NCI-H2171 (cell line): ENCODE results near the gene FLCN.
"Not testable (repeated sequence)": the region's sequence is repeated elsewhere in the genome, so short reads cannot be mapped to it uniquely, and the experiment has no call there.

ENCODE experiments used
- DNase-seq: peaks from one replicate; lab custom pipeline; 2025; lab: John Stamatoyannopoulos, UW

FLCN gene, protein sequence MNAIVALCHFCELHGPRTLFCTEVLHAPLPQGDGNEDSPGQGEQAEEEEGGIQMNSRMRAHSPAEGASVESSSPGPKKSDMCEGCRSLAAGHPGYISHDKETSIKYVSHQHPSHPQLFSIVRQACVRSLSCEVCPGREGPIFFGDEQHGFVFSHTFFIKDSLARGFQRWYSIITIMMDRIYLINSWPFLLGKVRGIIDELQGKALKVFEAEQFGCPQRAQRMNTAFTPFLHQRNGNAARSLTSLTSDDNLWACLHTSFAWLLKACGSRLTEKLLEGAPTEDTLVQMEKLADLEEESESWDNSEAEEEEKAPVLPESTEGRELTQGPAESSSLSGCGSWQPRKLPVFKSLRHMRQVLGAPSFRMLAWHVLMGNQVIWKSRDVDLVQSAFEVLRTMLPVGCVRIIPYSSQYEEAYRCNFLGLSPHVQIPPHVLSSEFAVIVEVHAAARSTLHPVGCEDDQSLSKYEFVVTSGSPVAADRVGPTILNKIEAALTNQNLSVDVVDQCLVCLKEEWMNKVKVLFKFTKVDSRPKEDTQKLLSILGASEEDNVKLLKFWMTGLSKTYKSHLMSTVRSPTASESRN

DNA sequence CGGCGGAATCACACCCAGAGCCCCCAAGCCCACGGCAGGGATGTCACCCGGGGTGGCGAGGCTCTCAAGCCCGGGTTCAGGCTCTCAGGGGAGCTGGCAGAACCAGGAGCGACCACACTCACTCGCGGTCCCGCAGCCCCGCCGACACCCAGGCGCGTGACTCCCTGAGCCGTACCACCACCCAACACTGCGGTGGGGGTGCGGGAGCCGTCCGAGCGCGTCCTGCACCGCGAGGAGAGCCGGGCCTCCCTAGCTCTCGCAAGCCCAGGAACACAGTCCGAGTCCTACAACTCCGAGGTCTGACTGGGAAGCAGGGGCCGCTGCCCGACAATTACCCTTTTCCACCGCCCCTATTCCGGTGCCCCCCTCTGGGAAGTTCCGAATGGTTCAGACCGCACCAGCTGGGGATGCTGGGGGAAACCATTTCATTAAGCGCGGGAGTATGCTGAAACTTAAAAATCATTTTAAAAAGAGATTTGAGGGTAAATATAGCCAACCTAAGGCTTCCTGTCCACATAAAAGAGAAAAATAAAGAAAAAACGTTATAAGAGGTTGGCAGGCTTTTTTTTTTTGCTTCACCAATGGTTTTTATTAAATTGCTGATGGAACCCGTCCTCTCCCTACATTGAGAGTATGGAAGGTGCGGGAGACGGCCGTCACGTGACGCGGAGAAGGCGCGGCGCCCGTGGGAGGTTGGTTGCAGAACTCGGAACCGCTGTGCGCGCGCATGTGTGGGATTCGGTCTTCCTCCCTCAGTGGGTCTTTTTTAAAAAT is at the start of gene FLCN:
TSS of gene FLCN (minus strand) at position 143 of the 774 bp plus-strand sequence. CDS start 9,031 bp downstream, outside the sequence.
- DNase-seq: peak; percentile 83

- no peak for DNase-seq
These were observed 49.0 kb upstream of the FLCN start for GRCh38 chr17:17285951-17286350.

DNA sequence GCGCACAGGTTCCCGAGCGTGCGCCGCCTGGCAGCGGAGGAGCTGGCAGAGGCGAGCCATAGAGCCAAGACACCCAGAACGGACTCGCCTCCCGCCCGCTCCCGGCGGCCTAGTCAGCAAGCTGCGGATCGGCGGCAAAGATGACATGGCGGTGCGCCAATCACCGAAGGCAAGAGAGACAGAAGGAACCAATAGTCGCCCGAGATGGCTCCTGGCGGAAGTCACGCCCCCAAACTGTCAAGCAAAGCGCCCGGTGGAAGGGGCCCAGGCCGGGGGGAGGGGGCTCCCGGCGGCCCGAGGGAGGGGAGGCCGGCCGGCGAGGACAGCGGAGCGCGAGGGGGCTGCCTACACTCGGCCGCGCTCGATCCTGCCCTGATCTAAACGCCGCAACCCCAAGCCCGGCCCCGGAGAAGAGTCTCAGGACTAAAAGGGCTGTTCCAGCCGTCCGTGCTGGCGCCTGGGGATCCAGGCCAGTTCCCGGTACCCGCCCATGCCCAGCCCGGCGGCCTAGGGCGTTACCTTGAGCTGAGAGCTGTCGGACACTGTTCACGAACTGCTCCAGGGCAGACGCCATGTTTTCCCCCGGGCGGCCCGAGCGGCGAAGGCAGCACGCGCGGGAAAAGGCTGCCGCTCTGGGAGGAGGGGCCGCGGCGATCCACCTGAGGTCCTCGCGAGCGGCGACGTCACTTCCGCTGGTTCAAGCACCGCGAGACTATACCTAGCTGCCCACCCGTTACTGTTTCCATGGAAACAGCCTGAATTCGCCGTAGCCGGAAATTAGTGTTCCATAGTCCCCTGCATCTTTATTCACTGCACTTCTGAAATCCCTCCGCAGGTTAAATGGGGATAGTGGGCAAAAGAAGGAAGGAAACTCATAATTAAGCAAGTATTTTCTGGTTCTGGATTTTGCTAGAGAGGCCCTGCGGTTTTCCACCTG is 43.9 kb upstream of the FLCN start, which contains the start of gene COPS3:
TSS of gene COPS3 (minus strand) at position 634 of the 937 bp plus-strand sequence. CDS start at position 574, 60 bp downstream.
- peak; percentile 98 for DNase-seq

DNA sequence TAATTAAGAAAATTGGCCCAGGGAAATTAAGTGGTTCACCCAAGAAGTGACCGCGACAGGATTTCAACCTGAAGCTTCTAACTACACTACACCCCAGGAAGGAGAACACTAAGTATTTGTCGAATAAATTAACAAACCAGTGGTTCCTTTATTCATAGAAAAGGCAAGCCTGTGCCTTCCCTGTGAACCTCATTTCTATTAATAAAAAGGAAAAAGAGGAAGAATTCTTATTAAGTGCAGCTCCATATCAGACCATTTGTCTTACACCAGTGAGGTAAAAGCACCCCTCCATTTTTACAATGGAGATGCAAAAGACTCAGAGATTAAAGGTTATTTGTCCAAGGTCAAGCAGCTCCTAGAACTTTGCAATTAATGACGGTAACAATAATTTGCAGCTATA is 42.3 kb upstream of the FLCN start:
- DNase-seq: no peak

DNA sequence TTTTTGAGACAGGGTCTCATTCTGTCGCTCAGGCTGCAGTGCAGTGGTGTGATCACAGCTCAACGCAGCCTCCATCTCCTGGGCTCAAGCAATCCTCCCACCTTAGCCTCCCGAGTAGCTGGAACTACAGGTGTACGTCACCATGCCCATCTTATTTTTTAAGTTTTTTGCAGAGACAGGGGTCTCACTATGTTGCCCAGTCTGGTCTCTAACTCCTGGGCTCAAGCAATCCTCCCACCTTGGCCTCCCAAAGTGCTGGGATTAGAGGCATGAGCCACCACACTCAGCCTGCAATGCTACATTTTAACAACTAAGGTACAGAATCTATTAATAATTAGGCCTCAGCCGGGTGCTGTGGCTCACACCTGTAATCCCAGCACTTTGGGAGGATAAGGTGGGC is 40.5 kb upstream of the FLCN start:
- not testable (repeated sequence) for DNase-seq

DNA sequence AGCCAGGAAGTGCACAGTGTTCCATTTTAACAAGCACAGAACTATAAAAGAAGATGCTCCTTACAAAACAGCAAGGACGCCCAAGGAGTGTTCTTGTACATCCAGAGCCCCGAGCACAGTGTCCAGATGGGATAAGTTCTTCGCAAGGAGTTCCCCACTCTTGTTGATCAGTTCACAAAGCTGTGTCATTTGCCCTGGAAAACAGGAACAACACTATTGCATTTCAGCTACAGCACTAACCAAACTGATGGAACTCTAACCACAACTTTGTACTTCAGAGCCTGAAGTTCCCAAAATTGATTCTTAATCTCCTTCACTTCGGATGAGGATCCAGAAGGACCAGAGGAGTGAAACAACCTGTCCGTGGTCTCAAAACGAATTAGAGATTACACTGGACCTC is 39.0 kb upstream of the FLCN start:
- no peak for DNase-seq

GRCh38 chr17:17269926-17270773 is 33.2 kb upstream of the FLCN start:
- no peak for DNase-seq

- DNase-seq: no peak
These were observed 27.5 kb upstream of the FLCN start for GRCh38 chr17:17264430-17264829.

DNA sequence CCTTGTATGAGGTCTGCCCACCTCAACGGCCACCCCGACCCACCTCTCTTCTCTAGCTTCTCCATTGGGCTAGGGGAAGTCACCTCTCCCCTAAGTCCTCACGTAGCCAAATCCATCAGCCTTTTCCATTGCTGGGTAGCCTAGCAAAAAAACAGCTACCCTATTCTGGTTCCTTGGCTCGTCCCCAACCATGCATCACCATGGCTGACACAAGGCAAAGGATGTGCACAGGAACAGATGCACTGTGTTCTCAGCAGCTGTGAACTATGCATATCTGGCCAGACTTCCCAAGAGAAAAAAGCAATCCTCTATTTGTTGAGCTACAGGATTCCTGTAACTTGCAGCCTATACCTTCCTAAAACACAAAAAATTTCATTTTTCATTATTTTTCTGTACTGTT is 22.0 kb upstream of the FLCN start:
- no peak for DNase-seq

DNA sequence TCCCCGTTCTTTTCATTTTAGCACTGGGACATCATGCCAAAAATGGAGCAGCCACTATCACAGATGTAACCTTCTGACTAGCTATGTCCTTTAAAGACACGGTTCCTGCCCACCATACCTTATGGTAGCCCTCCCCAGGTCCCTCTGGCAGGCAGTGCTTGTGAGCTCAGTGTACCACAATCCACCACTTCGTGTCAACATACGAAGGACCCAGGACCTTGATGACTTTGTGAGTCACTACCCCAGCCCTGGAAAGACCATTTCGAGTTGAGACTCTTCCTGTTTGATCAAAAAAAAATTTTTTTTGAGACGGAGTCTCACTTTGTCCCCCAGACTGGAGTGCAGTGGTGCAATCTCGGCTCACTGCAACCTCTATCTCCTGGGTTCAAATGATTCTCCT is 21.0 kb upstream of the FLCN start:
- no peak for DNase-seq

DNA sequence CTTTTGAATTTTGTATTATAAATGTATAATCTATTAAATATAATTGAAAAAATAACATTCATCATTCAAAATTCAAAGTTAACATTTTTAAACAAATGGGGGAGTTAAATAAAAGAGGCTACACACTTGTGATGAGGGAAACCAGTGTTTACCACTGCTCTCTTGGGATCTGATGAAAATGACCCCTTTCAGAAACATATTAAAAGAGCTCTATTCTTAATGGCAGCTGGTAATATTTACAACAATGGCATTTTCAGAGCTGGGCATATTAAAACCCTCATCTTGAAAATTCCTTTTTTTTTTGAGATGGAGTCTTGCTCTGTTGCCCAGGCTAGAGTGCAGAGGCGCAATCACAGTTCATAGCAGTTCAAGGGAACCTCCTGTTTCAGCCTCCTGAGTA is 19.3 kb upstream of the FLCN start:
- no peak for DNase-seq

GRCh38 chr17:17255689-17256088 is 18.7 kb upstream of the FLCN start:
- DNase-seq: not testable (repeated sequence)

- no peak for DNase-seq
These were observed 17.1 kb upstream of the FLCN start for GRCh38 chr17:17254036-17254435.

- no peak for DNase-seq
These were observed 16.4 kb upstream of the FLCN start for GRCh38 chr17:17253406-17253805.

- no peak for DNase-seq
These were observed 15.2 kb upstream of the FLCN start for GRCh38 chr17:17252149-17252661.

DNA sequence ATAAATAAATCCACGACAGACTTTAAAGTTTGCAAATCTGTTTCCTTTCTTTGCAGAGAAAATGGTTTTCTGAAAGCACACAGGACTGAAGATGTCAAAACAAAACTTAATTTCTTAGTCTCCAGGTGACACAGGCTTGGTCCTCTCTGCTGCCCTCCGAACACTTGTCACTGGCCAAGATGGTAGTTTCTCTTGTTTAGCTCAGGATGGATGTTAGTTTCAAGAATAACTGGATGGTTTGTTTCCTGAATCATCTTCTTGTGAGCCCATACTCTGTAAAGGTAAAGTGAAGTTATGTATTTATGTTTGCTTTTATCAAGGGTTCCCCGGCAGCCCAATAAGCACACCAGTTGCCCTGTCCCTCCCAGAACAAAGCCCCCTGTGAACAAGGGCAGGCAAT is 9.9 kb upstream of the FLCN start:
- no peak for DNase-seq

DNA sequence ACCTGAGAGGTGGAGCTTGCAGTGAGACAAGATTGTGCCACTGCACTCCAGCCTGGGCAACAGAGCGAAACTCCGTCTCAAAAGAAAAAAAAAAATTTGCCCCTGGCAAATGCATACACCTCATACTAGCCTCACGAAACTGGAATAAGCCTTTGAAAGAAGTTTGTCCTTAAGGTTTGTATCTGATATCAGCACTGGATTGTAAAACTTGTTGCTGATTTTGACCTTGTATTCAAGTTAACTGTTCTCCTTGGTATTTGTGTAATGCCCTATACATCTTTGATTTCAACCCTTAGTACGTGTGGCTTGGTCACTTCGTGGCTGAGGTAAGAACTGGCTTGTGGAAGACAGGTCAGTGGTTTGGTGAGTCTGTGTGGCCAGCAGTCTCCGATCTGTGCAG is 6.2 kb upstream of the FLCN start:
- no peak for DNase-seq

GRCh38 chr17:17242246-17242645 is 5.3 kb upstream of the FLCN start:
- DNase-seq: no peak

- DNase-seq: no peak
These were observed 4.7 kb upstream of the FLCN start for GRCh38 chr17:17241656-17242055.

DNA sequence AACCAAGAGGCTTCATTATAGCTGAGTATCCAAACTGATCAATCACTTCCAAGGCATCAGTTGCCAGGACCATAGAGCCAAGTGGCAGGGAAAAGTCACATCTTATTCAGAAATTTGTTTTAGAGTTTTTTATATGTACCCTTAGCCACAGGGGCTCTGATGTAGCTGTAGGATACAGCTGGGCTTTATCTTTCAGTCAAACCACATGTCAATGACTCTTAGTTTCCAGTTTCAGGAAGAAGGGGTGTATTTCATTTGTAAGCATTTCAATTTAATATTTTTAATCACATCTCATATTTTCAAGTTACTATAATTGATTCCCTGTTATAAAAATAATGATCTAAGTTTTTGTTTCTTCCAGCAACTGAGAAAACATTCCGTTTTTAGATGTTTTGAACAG is 2.9 kb upstream of the FLCN start:
- no peak for DNase-seq
